Uterus (tissue), 2 donors: Measurements from ENCODE around the gene MBNL3.

Experiments used
- CTCF ChIP-seq, 4 experiments: fragments of 200-600 bp in 2 of 4; fragments of 450-650 bp in 2 of 4; sonication (generic) in 2 of 4; IDR thresholded peaks; one replicate each; pipeline ENCODE4 v1.5.1; 2016 to 2019; ENCODE audit warnings: antibody characterized with exemption in 4 of 4, mild to moderate bottlenecking in 2 of 4, moderate library complexity in 1 of 4
- POLR2A ChIP-seq, 2 donors: fragments of 450-650 bp; IDR thresholded peaks; one replicate each; pipeline ENCODE4 v1.6.1; 2016; ENCODE audit warnings: antibody characterized with exemption in 2 of 2, mild to moderate bottlenecking in 1 of 2, moderate library complexity in 1 of 2

GRCh38 chrX:132532913-132533312, 44.1 kb upstream of the MBNL3 start:
- no peak for TF ChIP-seq POLR2A (IDR thresholded peaks at IDR 0.05)
- no peak for TF ChIP-seq CTCF (IDR thresholded peaks at IDR 0.05)
